Retinal pigment epithelial cell (primary cell): ENCODE data around the gene CTSH.

Source experiments
- DNase-seq: peaks from one replicate; pipeline ENCODE4 v3.0.0-alpha.2; 2010; ENCODE audit warnings: low read depth
- H3K4me3 ChIP-seq: 2 replicates; pipeline ENCODE4 v1.5.1; 2011; ENCODE audit warnings: mild to moderate bottlenecking, low read length, control low read depth, moderate library complexity
- TF ChIP-seq, protein P1 (sequence below): conservative IDR thresholded peaks from 2 replicates; pipeline ENCODE4 v1.5.1; 2011; ENCODE audit warnings: low read depth, low read length, control low read depth, inconsistent platforms

Gene CTSH

DNA sequence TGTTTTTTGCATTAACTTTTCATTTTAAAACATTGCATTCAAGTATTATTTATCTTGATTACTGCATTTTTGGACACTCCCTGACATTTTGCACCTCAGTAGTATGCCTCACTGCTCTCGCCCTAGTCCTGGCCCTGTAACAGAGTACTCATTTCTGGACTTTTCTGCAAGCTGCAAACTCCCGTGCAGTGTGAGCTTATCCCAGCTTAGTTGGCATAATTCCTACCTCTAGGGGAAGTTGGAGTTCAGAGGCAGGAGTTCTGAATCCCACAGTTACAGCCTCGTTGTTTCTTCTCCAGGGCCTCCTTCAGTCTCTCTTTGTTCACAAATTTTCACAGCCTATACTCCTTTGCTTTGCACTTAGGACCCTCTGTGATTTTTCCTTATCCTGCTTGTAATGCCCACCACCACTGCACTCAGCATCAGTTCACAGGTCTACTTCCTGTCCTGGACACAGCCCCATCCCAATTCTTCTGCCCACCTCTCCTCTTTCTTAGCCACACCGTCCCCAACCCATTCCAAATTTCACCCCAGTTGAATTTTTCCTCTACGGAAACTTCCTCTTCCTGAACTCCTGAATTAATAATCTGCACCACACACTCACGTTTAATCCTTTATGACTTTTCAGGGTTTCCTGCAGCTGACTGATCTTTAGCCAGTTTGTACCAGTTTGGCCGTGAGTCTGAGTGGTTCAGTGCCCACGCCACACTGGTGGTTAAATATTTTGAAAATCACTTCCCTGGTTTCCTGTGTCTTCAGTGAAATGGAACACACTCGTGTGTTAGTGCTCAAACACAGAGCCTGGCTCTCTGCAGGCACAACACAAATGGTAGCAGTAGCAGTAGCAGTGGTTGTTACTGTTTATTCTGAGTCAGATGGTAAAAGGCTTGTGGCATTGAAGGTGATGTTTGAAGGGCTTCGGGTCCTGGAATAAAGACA lies 6.3 kb upstream of the CTSH start:
- no peak overlapping the region for H3K4me3 ChIP-seq
- peak; percentile 55 for DNase-seq
- TF ChIP-seq, protein P1, sequence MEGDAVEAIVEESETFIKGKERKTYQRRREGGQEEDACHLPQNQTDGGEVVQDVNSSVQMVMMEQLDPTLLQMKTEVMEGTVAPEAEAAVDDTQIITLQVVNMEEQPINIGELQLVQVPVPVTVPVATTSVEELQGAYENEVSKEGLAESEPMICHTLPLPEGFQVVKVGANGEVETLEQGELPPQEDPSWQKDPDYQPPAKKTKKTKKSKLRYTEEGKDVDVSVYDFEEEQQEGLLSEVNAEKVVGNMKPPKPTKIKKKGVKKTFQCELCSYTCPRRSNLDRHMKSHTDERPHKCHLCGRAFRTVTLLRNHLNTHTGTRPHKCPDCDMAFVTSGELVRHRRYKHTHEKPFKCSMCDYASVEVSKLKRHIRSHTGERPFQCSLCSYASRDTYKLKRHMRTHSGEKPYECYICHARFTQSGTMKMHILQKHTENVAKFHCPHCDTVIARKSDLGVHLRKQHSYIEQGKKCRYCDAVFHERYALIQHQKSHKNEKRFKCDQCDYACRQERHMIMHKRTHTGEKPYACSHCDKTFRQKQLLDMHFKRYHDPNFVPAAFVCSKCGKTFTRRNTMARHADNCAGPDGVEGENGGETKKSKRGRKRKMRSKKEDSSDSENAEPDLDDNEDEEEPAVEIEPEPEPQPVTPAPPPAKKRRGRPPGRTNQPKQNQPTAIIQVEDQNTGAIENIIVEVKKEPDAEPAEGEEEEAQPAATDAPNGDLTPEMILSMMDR: peak; percentile 58

DNA sequence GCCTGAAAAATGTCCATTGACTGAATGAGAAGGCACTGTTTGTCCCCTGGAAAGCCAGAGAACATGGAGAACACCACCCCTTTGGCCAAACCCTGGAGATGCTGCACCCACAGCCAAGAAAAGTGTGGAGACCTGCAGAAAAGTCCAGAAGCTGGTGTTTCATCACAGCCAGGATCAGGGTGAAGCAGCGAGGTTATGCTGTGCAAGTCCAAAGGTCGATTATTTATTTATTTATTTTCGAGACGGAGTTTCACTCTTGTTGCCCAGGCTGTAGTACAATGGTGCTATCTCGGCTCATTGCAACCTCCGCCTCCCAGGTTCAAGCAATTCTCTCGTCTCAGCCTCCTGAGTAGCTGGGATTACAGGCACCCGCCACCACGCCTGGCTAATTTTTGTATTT lies 5.5 kb upstream of the CTSH start:
- no peak overlapping the region for H3K4me3 ChIP-seq
- DNase-seq: no peak
- TF ChIP-seq, protein P1: no peak

DNA sequence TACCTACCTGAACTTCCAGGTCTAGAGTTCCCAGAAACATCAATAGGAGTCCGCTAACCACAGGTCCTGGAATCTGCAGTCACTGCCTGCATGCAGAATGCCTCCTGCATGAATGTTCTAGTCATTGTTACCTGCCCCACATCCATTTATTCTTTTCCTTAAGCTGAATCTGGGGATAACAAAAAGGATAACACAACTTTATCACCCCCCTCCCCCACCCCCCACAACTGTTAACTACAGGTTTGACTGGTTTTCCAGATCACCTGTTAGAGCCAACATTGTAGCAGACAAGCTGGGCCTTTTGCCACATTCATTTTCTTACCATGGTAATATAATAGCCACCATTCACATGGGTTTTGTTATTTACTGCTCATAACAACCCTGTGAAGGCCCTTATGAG lies 4.6 kb upstream of the CTSH start:
- TF ChIP-seq, protein P1: no peak
- DNase-seq: no peak
- H3K4me3 ChIP-seq: no peak overlapping the region

DNA sequence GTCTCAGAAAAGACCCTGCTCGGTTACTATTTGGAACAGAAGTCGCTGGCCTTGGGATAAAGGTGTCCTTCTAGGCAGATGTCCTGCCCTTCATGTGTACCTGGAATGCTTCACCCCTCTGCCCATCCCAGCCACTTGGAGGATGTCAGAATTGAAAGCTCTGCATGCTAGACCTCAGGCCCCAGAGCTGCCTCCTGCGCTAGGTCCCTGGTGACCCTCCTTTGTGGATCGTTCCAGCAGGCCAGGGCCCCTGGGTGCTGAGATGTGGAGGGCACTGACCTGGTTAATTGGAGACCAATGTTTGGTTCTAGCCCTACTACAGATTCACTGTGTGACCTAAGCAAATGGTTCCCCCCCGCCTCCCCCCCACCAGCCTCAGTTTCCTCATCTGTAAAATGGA lies 2.7 kb upstream of the CTSH start:
- H3K4me3 ChIP-seq: no peak overlapping the region
- DNase-seq: no peak
- TF ChIP-seq, protein P1: no peak

DNA sequence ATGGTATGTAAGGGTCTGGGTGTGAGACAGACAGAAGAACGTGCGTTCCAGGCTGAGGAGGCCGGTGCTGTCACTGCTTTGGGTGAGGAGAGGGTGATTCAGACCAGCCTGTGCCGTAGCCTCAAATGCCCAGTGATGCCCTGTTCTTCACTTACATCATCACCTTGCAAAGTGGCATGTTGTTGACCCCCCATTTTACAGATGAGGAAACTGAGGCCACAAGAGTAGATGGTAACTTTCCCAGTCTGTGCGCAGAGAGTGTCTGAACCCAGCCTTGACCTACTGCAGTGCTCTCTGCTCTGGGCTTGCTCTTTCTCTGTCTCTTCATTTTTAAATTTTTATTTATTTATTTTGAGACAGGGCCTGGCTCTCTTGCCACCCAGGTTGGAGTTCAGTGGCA lies 1.6 kb upstream of the CTSH start:
- no peak for DNase-seq
- TF ChIP-seq, protein P1: no peak
- no peak overlapping the region for H3K4me3 ChIP-seq

DNA sequence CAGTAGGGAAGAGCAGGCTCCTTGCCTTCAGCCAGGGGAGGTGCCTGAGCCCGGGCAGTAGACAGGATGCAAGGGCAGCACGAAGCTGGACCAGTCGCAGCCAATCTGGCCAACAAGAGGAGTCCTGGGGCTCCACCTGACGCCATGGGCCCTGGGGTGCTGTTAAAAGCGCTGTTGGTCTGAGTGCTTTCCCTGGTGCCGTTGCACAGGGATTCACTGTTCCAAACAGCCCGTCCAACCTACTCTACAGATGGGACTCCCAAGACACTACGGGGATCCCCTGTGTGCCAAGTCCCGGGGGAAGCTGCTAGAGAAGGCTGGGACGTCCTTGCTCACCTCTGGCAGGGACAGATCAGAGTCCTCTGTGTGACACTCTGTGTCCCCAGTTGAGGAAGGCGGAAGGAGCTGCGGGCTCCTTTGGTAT lies 632 bp downstream of the CTSH start:
- H3K4me3 ChIP-seq: peak overlapping the region; percentile 84
- TF ChIP-seq, protein P1: no peak
- no peak for DNase-seq

DNA sequence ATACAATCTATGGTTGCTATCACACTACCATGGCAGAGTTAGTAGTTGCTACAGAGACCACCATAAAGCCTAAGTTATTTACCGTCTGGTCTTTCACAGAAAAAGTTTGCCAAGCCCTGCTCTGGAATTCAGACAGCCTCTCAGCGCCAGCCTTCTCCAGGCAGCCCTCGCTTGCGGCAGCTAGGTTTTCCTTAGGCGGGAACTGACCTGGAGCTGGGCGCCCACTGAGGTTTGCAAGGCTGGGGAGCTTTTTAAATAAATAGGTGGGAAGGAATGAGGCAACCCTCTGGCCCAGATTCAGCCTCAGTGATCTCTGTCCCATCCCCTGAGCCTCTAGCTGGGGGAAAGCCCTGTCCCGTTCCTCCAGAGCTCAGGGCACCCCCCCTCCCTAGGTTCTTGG lies 1.2 kb downstream of the CTSH start:
- DNase-seq: peak; percentile 67
- TF ChIP-seq, protein P1: no peak
- peak overlapping the region; percentile 84 for H3K4me3 ChIP-seq
